IMR-90 (cell line): Measurements from ENCODE around the gene LRRC2. TPM values are rescaled to one million over a fixed set of nuclear protein-coding genes. Genes with fewer than 3 reads are reported as not detected.
"Not testable (repeated sequence)": the region's sequence is repeated elsewhere in the genome, so short reads cannot be mapped to it uniquely, and the experiment has no call there.

Experiments used
- ATAC-seq: fragments of 200-7000 bp; cut with Tn5 transposase; 2 replicates; pipeline ENCODE4 v1.9.1; 2020; ENCODE audit warnings: low read depth, mild to moderate bottlenecking, moderate library complexity
- BruUV-seq: library from RNA; stranded (reverse); fragments of 400-500 nt; replicated peaks from 2 replicates; lab custom pipeline; 2021; lab: Mats Ljungman, UMichigan
- CTCF ChIA-PET: fragments of 300-600 bp; formaldehyde crosslinking; extraction: SDS; loops from one replicate; lab custom pipeline; 2021; ENCODE audit warnings: antibody characterized with exemption; lab: Yijun Ruan, JAX
- POLR2A ChIA-PET: fragments of 300-600 bp; sonication (Branson Sonifier 250); formaldehyde crosslinking; loops from one replicate; lab custom pipeline; 2022; ENCODE audit warnings: antibody characterized with exemption; ENCODE audit not compliant: unreplicated experiment; lab: Charles Lee
- DNase-seq: peaks from one replicate; pipeline ENCODE4 v3.0.0; 2013
- H2AFZ ChIP-seq: replicated peaks from 2 replicates; pipeline ENCODE3; 2013; ENCODE audit warnings: low read length, mild to moderate bottlenecking; ENCODE audit not compliant: poor library complexity
- H2AK5ac ChIP-seq: 2 replicates; pipeline ENCODE4 v1.6.1; 2013; ENCODE audit warnings: low read depth, low read length, inconsistent platforms
- H2AK9ac ChIP-seq: replicated peaks from 2 replicates; pipeline ENCODE3; 2013; ENCODE audit warnings: mild to moderate bottlenecking, low read depth, low read length, moderate library complexity; ENCODE audit not compliant: poor library complexity
- H2BK120ac ChIP-seq: 2 replicates; pipeline ENCODE4 v1.6.1; 2013; ENCODE audit warnings: low read depth, low read length, inconsistent platforms
- H2BK15ac ChIP-seq: 3 replicates; pipeline ENCODE4 v1.6.1; 2013; ENCODE audit warnings: low read depth, low read length, inconsistent platforms
- H2BK20ac ChIP-seq: 2 replicates; pipeline ENCODE4 v1.6.1; 2013; ENCODE audit warnings: low read depth, mild to moderate bottlenecking, inconsistent platforms, low read length, moderate library complexity
- H2BK5ac ChIP-seq: 2 replicates; pipeline ENCODE4 v1.6.1; 2013; ENCODE audit warnings: mild to moderate bottlenecking, low read depth, low read length, inconsistent platforms; ENCODE audit not compliant: poor library complexity, severe bottlenecking
- H3K14ac ChIP-seq: replicated peaks from 2 replicates; pipeline ENCODE4 v1.6.1; 2013; ENCODE audit warnings: low read depth, low read length, inconsistent platforms
- H3K18ac ChIP-seq: 2 replicates; pipeline ENCODE4 v1.6.1; 2013; ENCODE audit warnings: low read depth, low read length, control low read depth
- H3K23ac ChIP-seq: 2 replicates; pipeline ENCODE4 v1.6.1; 2013; ENCODE audit warnings: low read depth, low read length, inconsistent platforms
- H3K27ac ChIP-seq: 2 replicates; pipeline ENCODE4 v1.5.1; 2013; ENCODE audit warnings: mild to moderate bottlenecking, control low read depth, low read length; ENCODE audit not compliant: insufficient read depth
- H3K27me3 ChIP-seq: 2 replicates; pipeline ENCODE4 v1.6.1; 2013; ENCODE audit warnings: low read length; ENCODE audit not compliant: control insufficient read depth, insufficient read depth
- H3K36me3 ChIP-seq: 2 replicates; pipeline ENCODE4 v1.6.1; 2013; ENCODE audit warnings: low read length, mixed read lengths; ENCODE audit not compliant: control insufficient read depth, insufficient read depth
- H3K4ac ChIP-seq: 2 replicates; pipeline ENCODE4 v1.6.1; 2013; ENCODE audit warnings: low read depth, low read length, inconsistent platforms
- H3K4me1 ChIP-seq: 2 replicates; pipeline ENCODE4 v1.6.1; 2013; ENCODE audit warnings: low read length, mixed read lengths; ENCODE audit not compliant: control insufficient read depth, insufficient read depth
- H3K4me2 ChIP-seq: 2 replicates; pipeline ENCODE4 v1.6.1; 2013; ENCODE audit warnings: low read depth, mild to moderate bottlenecking, control low read depth, low read length, moderate library complexity
- H3K4me3 ChIP-seq: 2 replicates; pipeline ENCODE4 v1.5.1; 2013; ENCODE audit warnings: low read depth, mild to moderate bottlenecking, control low read depth, low read length, moderate library complexity; ENCODE audit not compliant: insufficient read depth
- H3K56ac ChIP-seq: 2 replicates; pipeline ENCODE4 v1.6.1; 2013; ENCODE audit warnings: low read length, inconsistent platforms; ENCODE audit not compliant: insufficient read depth; ENCODE audit errors: extremely low read depth
- H3K79me1 ChIP-seq, 2 experiments: 2 replicates each; pipeline ENCODE4 v1.6.1; 2013; ENCODE audit warnings: low read length in 2 of 2, inconsistent platforms in 1 of 2, low read depth in 1 of 2
- H3K9ac ChIP-seq: 2 replicates; pipeline ENCODE4 v1.6.1; 2013; ENCODE audit warnings: low read depth, low read length, control low read depth
- H3K9me1 ChIP-seq: 2 replicates; pipeline ENCODE4 v1.6.1; 2013; ENCODE audit warnings: low read length, inconsistent platforms; ENCODE audit not compliant: insufficient read depth
- H3K9me3 ChIP-seq: 2 replicates; pipeline ENCODE4 v1.6.1; 2013; ENCODE audit warnings: low read length; ENCODE audit not compliant: control insufficient read depth, insufficient read depth
- H4K20me1 ChIP-seq: 2 replicates; pipeline ENCODE4 v1.6.1; 2013; ENCODE audit warnings: low read length, inconsistent platforms; ENCODE audit not compliant: insufficient read depth
- H4K5ac ChIP-seq: 2 replicates; pipeline ENCODE4 v1.6.1; 2013; ENCODE audit warnings: mild to moderate bottlenecking, low read depth, low read length, control low read depth
- H4K8ac ChIP-seq, 2 experiments: 2 replicates each; pipeline ENCODE4 v1.6.1; 2013; ENCODE audit warnings: low read depth in 2 of 2, low read length in 2 of 2, control low read depth in 1 of 2, inconsistent platforms in 1 of 2
- H4K91ac ChIP-seq: 2 replicates; pipeline ENCODE4 v1.6.1; 2013; ENCODE audit warnings: low read depth, low read length, inconsistent platforms; ENCODE audit not compliant: insufficient read depth
- WGBS, 2 experiments: methylation state at CpG; one replicate each; pipeline versions ENCODE4 v1.1.5 to v1.1.7; 2013; ENCODE audit warnings: missing lambda C conversion rate in 2 of 2; ENCODE audit not compliant: insufficient read length in 1 of 2; ENCODE audit errors: extremely low coverage in 2 of 2; 5-methylcytosine and 5-hydroxymethylcytosine counted together
- dilution Hi-C: fragments of 300-500 bp; cut with HindIII; formaldehyde crosslinking; loops from one replicate; pipeline ENCODE4 v1.14.3; 2018; ENCODE audit warnings: low sequenced_read_pairs; ENCODE audit not compliant: unreplicated experiment
- in situ Hi-C: fragments of 300-500 bp; cut with MboI; formaldehyde crosslinking; loops from 3 replicates; pipeline ENCODE4 v1.14.3; 2019; ENCODE audit warnings: low sequenced_read_pairs, inconsistent platforms, mixed read lengths
- intact Hi-C: fragments of 100-400 bp; cut with micrococcal nuclease; formaldehyde crosslinking; loops from 2 replicates; pipeline ENCODE4 v1.10.0; 2022
- polyA plus RNA-seq, 3 experiments: library from polyadenylated mRNA; depleted of rRNA; stranded (reverse); fragments of >200 nt; gene quantifications; 2 replicates each; pipeline ENCODE4 v1.2.3, GENCODE V29; 2012; ENCODE audit warnings: low replicate concordance in 1 of 3
- total RNA-seq: library from RNA; depleted of rRNA; stranded (reverse); fragments of >200 nt; gene quantifications from 2 replicates; pipeline ENCODE4 v1.2.3, GENCODE V29; 2012

LRRC2 gene
- total and polyA plus RNA-seq, 2 of the 4 experiments (the other 2 are of a cell fraction): 2.9 to 4.1 TPM

DNA sequence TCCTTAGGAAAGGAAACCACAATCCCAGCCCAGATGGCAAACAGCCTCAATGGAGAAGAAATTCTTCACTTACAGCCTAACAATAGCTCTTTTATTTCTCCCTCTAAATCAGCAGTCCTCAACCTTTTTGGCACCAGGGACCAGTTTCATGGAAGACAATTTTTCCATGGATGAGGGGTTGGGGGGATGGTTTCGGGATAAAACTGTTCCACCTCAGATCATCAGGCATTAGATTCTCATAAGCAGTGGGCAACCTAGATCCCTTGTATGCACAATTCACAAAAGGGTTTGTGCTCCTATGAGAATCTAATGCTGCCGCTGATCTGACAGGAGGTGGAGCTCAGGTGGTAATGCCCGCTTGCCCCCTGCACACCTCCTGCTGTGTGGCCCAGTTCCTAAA is 17.5 kb downstream of the LRRC2 start:
- in situ Hi-C loops, ATAC-seq, dilution Hi-C loops, H3K79me1 ChIP-seq, H3K56ac ChIP-seq, H3K27me3 ChIP-seq, intact Hi-C loops, H4K20me1 ChIP-seq, H3K4me3 ChIP-seq, DNase-seq, H3K9me3 ChIP-seq, H3K4me2 ChIP-seq, H2AFZ ChIP-seq, BruUV-seq, H2AK9ac ChIP-seq, CTCF ChIA-PET, POLR2A ChIA-PET, H3K27ac ChIP-seq, H3K9ac ChIP-seq: not testable (repeated sequence)
- H2BK120ac ChIP-seq: peak overlapping the region; percentile 81
- H3K9me1 ChIP-seq: peaks cover 19% of the 10 kb centered on the region
- peak overlapping the region; percentile 60; the same call in 2 of the 3 replicates for H2BK15ac ChIP-seq
- H3K18ac ChIP-seq: peak overlapping the region; percentile 63; the same call in 1 of the 2 replicates
- H3K36me3 ChIP-seq: peaks cover 17% of the 10 kb centered on the region
- peak overlapping the region; percentile 64; the same call in 1 of the 2 replicates for H4K5ac ChIP-seq
- 0 out of 2 replicates have a peak overlapping the region, but pooled peaks have one; percentile 21 for H3K14ac ChIP-seq
- 0 out of 2 replicates have a peak overlapping the region, but pooled peaks have one; percentile 44 for H3K23ac ChIP-seq
- peaks cover 21% of the 10 kb centered on the region for H3K4me1 ChIP-seq
- H2BK20ac ChIP-seq: peak overlapping the region; percentile 68
- WGBS, 2 experiments: no CpG with 5 or more reads among the region's 3 CpGs
- H4K8ac ChIP-seq: peak overlapping the region in 1 of 2 experiments; percentile 46; a peak in 3 of 4 replicates
- peak overlapping the region; percentile 77 for H3K4ac ChIP-seq
- peak overlapping the region; percentile 57; the same call in 1 of the 2 replicates for H2AK5ac ChIP-seq
- H4K91ac ChIP-seq: peak overlapping the region; percentile 62
- peak overlapping the region; percentile 47 for H2BK5ac ChIP-seq
